Activated CD8-positive, alpha-beta memory T cell treated with anti-CD3 and anti-CD28 coated beads, Interleukin-2, amount 10 ng/mL, durations not matched to agents 7 days and 5 days (primary cell): Measurements from ENCODE around the gene SFMBT2. TPM values are rescaled to one million over a fixed set of nuclear protein-coding genes. Genes with fewer than 3 reads are reported as not detected.
"Not testable (repeated sequence)": the region's sequence is repeated elsewhere in the genome, so short reads cannot be mapped to it uniquely, and the experiment has no call there.

Source experiments
- ATAC-seq: fragments of 150-1000 bp; cut with Tn5 transposase; one replicate; pipeline ENCODE4 v1.10.0; 2021; ENCODE audit warnings: moderate library complexity
- CTCF ChIA-PET: fragments of 350-600 bp; sonication (Branson Sonifier 250); formaldehyde crosslinking; loops from one replicate; lab custom pipeline; 2021; ENCODE audit warnings: antibody characterized with exemption; lab: Charles Lee
- DNase-seq: peaks from one replicate; pipeline ENCODE4 v3.0.0-alpha.2; 2020
- H3K27ac Mint-ChIP-seq: one replicate; pipeline ENCODE4 v1.8.0; 2021; ENCODE audit warnings: mild to moderate bottlenecking, mixed read lengths
- H3K27me3 Mint-ChIP-seq: one replicate; pipeline ENCODE4 v1.8.0; 2021; ENCODE audit warnings: mixed read lengths
- H3K36me3 Mint-ChIP-seq: one replicate; pipeline ENCODE4 v1.8.0; 2021; ENCODE audit warnings: mild to moderate bottlenecking, mixed read lengths
- H3K4me1 Mint-ChIP-seq: one replicate; pipeline ENCODE4 v1.8.0; 2021; ENCODE audit warnings: mixed read lengths
- H3K4me3 Mint-ChIP-seq: one replicate; pipeline ENCODE4 v1.8.0; 2021; ENCODE audit warnings: mild to moderate bottlenecking, moderate library complexity, mixed read lengths
- H3K9me3 Mint-ChIP-seq: one replicate; pipeline ENCODE4 v1.8.0; 2022; ENCODE audit warnings: low read depth, mixed read lengths
- total RNA-seq, 2 experiments: library from RNA; stranded (reverse); gene quantifications; one replicate each; pipeline ENCODE4 v1.2.3, GENCODE V29; 2021

Gene SFMBT2
- total RNA-seq, 2 experiments from 2014 or later, result 49.5 to 69.0 TPM

- peaks cover 34% of the 10 kb centered on the region for H3K4me1 Mint-ChIP-seq
- peaks cover 2% of the 10 kb centered on the region for H3K9me3 Mint-ChIP-seq
- CTCF ChIA-PET, result interaction anchor here (1.3 to 1.4 kb wide), 2 partner anchors 268 to 406 kb away, joined by 3 to 5 read pairs; no protein-coding TSS in a partner anchor
- H3K27me3 Mint-ChIP-seq, result no peaks in the 10 kb centered on the region
- DNase-seq (no peak), ATAC-seq (no peak)
- H3K27ac Mint-ChIP-seq, result no peak overlapping the region
- no peak overlapping the region for H3K4me3 Mint-ChIP-seq
- H3K36me3 Mint-ChIP-seq, result peaks cover 72% of the 10 kb centered on the region
These were observed 222.3 kb downstream of the SFMBT2 start for GRCh38 chr10:7188456-7189050.

DNA sequence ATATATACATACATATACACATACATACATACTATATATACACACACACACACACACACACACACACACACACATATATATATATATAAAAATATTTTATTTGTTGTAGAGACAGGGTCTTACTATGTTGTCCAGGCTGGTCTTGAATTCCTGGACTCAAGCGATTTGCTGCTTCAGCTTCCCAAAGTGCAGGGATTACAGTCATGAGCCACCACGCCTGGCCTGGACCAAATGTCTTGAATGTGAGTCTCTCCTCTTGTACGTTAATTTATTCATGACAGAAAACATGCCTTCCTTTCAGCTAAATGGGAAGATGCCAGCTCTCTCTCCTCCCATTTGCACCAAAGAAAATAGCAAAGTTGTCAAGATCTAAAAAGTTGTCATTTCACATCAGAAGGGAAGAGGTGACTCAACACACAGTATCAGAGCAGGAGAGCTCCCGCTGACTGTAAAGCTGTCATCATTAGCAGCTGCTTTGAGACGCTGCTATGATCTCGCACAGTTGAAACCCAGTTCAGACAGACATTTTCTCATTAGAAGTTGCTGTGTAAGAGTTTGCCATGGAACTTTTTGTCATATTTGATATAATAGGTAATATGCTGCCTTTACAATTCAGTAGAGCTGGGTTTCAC lies 224.3 kb downstream of the SFMBT2 start:
- Mint-ChIP-seq H3K36me3 (peaks cover 79% of the 10 kb centered on the region), H3K27me3 (no peaks in the 10 kb centered on the region), H3K4me3 (no peak overlapping the region), H3K4me1 (peaks cover 16% of the 10 kb centered on the region), H3K9me3 (peaks cover 2% of the 10 kb centered on the region), H3K27ac (no peak overlapping the region)
- DNase-seq (no peak), ATAC-seq (no peak)
- CTCF ChIA-PET, result interaction anchor here (0.5 to 1.4 kb wide), 4 partner anchors 32 to 348 kb away, joined by 3 to 5 read pairs (median 3); no protein-coding TSS in a partner anchor

- no peak for DNase-seq
- CTCF ChIA-PET, result no interaction called here
These were observed 225.5 kb downstream of the SFMBT2 start for GRCh38 chr10:7185367-7185690.

DNA sequence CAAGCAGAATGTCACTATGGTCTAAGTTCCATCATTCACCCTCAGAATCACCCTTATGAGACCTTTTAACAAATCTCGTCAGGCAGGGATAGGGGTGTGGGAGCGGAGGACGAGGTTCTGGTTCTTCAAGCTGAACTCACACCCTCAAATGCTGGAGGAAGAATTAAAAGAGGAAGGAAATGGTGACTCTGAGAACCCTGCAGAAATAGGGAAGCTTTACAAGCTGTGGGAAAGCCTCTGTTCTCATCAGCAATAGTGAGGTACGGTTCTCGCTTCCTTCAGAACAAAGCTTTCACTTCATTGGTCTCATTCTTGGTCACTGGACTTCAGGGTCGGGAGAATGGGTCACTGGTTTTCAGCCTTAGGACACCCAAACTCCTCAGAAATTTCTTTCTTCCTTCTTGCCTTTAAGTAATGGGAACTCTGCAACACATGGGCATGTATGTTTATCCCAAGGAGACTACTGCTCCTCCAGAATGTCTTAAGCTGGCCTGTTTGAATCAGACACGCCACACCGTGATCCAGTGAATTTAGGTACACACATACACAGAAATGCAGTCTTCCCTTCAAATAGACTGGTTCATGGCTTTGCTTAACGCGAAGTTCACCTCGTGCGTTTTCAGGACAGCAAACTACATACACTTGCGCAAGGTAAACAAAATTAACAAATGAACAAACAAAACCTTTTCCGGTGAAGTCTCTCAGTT lies 226.0 kb downstream of the SFMBT2 start:
- H3K9me3 Mint-ChIP-seq, result peaks cover 2% of the 10 kb centered on the region
- no peaks in the 10 kb centered on the region for H3K27me3 Mint-ChIP-seq
- CTCF ChIA-PET, result no interaction called here
- H3K4me1 Mint-ChIP-seq, result peaks cover 16% of the 10 kb centered on the region
- no peak overlapping the region for H3K27ac Mint-ChIP-seq
- ATAC-seq, result no peak
- no peak for DNase-seq
- peaks cover 70% of the 10 kb centered on the region for H3K36me3 Mint-ChIP-seq
- H3K4me3 Mint-ChIP-seq, result no peak overlapping the region

More at GRCh38 chr10:7185367-7185690, 225.5 kb downstream of the SFMBT2 start:
- H3K9me3 Mint-ChIP-seq, result peaks cover 2% of the 10 kb centered on the region
- no peak overlapping the region for H3K4me3 Mint-ChIP-seq
- no peak overlapping the region for H3K27ac Mint-ChIP-seq
- H3K27me3 Mint-ChIP-seq, result no peaks in the 10 kb centered on the region
- peaks cover 16% of the 10 kb centered on the region for H3K4me1 Mint-ChIP-seq
- peaks cover 70% of the 10 kb centered on the region for H3K36me3 Mint-ChIP-seq
- ATAC-seq, result no peak

DNA sequence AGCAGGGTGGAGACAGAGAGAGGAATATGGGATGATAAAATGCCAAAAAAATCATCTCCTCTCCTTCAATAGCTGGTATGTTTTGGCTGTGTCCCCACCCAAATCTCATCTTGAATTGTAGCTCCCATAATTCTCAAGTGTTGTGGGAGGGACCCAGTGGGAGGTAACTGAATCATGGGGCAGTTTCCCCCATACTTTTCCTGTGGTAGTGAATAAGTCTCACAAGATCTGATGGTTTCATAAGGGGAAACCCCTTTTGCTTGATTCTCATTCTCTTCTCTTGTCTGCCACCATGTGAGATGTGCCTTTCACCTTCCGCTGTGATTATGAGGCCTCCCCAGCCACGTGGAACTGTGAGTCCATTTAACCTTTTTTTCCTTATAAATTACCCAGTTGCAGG lies 226.7 kb downstream of the SFMBT2 start:
- Mint-ChIP-seq H3K36me3 (peaks cover 69% of the 10 kb centered on the region), H3K4me1 (peaks cover 16% of the 10 kb centered on the region)
- CTCF ChIA-PET, H3K27me3 Mint-ChIP-seq, DNase-seq, ATAC-seq, H3K27ac Mint-ChIP-seq, H3K9me3 Mint-ChIP-seq, H3K4me3 Mint-ChIP-seq: not testable (repeated sequence)

GRCh38 chr10:7182327-7182726 lies 228.5 kb downstream of the SFMBT2 start:
- peaks cover 69% of the 10 kb centered on the region for H3K36me3 Mint-ChIP-seq
- H3K27ac Mint-ChIP-seq, result not testable (repeated sequence)
- CTCF ChIA-PET, result interaction anchor here (1.1 kb wide), 1 partner anchor 262 kb away, joined by 3 read pairs; no protein-coding TSS in a partner anchor

GRCh38 chr10:7181420-7181819 lies 229.4 kb downstream of the SFMBT2 start:
- DNase-seq (no peak), ATAC-seq (no peak)
- Mint-ChIP-seq H3K4me1 (peaks cover 16% of the 10 kb centered on the region), H3K9me3 (peaks cover 7% of the 10 kb centered on the region), H3K27me3 (no peaks in the 10 kb centered on the region), H3K36me3 (peaks cover 72% of the 10 kb centered on the region), H3K27ac (no peak overlapping the region), H3K4me3 (no peak overlapping the region)
- CTCF ChIA-PET, result interaction anchor here (1.1 kb wide), 1 partner anchor 261 kb away, joined by 3 read pairs; no protein-coding TSS in a partner anchor

More at GRCh38 chr10:7182327-7182726, 228.5 kb downstream of the SFMBT2 start:
- H3K4me1 Mint-ChIP-seq, result peaks cover 16% of the 10 kb centered on the region
- not testable (repeated sequence) for H3K4me3 Mint-ChIP-seq, DNase-seq, H3K9me3 Mint-ChIP-seq, ATAC-seq, H3K27me3 Mint-ChIP-seq

- peaks cover 74% of the 10 kb centered on the region for H3K36me3 Mint-ChIP-seq
- no peak for ATAC-seq
- CTCF ChIA-PET, result interaction anchor here (1.4 kb wide), 1 partner anchor 62 kb away, joined by 3 read pairs; no protein-coding TSS in a partner anchor
- peaks cover 3% of the 10 kb centered on the region for H3K4me1 Mint-ChIP-seq
- H3K27ac Mint-ChIP-seq, result no peak overlapping the region
- H3K27me3 Mint-ChIP-seq, result no peaks in the 10 kb centered on the region
- H3K9me3 Mint-ChIP-seq, result peaks cover 17% of the 10 kb centered on the region
- DNase-seq, result no peak
- no peak overlapping the region for H3K4me3 Mint-ChIP-seq
These were observed 231.3 kb downstream of the SFMBT2 start for GRCh38 chr10:7179536-7179935.

DNA sequence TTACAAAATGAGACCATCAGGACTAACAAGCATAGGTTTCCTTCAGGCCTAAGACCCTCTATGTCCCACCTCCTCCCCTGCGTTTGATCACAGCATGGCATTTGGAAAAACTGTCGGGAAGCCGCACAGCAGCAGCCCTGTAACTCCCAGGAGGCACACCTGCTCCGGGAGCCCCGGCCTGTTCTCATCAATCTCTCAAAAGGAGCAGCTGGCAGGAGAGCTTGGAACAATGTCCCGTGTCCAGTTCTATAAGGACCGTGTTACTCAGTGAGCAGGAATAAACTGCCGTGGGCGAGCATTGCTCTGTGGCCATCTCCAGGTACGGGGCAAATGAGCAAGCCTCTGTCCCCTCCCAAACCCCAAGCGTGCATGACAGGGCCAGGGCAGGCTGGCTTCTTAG lies 236.9 kb downstream of the SFMBT2 start:
- no peaks in the 10 kb centered on the region for H3K4me1 Mint-ChIP-seq
- DNase-seq (no peak), ATAC-seq (no peak)
- H3K9me3 Mint-ChIP-seq, result peaks cover 16% of the 10 kb centered on the region
- CTCF ChIA-PET, result no interaction called here
- peaks cover 67% of the 10 kb centered on the region for H3K36me3 Mint-ChIP-seq
- no peak overlapping the region for H3K27ac Mint-ChIP-seq
- no peak overlapping the region for H3K4me3 Mint-ChIP-seq
- H3K27me3 Mint-ChIP-seq, result no peaks in the 10 kb centered on the region

DNA sequence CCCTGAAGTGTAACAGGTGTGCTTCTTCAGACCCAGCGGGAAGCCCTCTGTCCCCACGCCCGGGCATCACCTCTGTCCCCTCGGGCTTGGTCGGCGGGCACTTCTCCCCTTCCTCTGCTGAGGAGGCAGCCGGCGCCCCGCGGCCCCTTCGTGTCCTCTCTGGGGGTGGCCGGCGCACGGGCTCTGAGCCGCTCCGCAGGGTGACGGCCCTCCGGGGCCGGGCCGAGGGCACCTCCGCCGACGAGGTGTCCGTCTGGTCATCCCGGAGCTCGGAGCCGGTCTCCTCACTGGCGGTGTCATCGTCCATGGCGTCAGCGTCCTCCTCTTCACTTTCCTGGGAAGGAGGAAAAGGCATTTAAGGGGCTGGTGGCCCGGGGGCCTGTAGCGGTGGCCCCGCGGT lies 239.0 kb downstream of the SFMBT2 start:
- DNase-seq (no peak), ATAC-seq (no peak)
- Mint-ChIP-seq H3K4me3 (no peak overlapping the region), H3K4me1 (no peaks in the 10 kb centered on the region), H3K9me3 (peaks cover 14% of the 10 kb centered on the region), H3K36me3 (peaks cover 62% of the 10 kb centered on the region), H3K27ac (no peak overlapping the region), H3K27me3 (no peaks in the 10 kb centered on the region)
- CTCF ChIA-PET, result no interaction called here

DNA sequence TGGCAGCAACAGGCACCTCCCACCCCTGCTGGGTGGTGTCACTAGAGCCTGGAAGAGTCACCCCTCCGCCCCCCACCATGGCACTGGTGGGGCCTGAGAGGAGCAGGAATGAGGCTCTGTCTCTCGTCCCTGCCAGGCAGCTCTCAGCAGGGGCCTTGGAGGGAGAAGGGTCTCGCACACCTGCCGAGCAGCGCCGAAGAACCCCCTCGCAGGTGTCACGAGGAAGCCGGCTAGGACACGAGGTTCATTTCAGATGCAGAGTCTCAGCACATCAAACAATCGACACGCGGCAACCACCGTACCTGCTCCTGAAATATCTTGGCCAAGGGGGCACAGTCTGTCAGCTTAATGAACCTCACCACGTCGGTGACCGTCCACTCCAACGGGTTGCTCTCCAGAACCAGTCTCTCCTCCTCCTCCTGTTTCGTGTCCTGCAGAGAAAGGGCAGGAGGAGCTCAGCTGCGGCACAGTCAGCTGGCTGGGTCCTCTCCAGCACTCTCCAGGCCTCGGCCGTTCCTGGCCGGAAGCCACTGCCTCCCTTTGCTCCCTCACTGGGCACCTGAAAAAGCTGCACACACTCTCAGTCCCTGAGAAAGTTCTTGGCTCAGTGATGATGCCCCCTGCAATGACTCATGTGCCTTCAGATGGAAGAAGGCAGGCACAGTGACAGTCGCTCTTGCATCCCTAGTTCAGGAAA lies 240.1 kb downstream of the SFMBT2 start:
- no peaks in the 10 kb centered on the region for H3K27me3 Mint-ChIP-seq
- peaks cover 8% of the 10 kb centered on the region for H3K9me3 Mint-ChIP-seq
- no peak overlapping the region for H3K27ac Mint-ChIP-seq
- DNase-seq (no peak), ATAC-seq (no peak)
- H3K4me1 Mint-ChIP-seq, result no peaks in the 10 kb centered on the region
- no peak overlapping the region for H3K4me3 Mint-ChIP-seq
- peaks cover 56% of the 10 kb centered on the region for H3K36me3 Mint-ChIP-seq
- CTCF ChIA-PET, result no interaction called here

DNA sequence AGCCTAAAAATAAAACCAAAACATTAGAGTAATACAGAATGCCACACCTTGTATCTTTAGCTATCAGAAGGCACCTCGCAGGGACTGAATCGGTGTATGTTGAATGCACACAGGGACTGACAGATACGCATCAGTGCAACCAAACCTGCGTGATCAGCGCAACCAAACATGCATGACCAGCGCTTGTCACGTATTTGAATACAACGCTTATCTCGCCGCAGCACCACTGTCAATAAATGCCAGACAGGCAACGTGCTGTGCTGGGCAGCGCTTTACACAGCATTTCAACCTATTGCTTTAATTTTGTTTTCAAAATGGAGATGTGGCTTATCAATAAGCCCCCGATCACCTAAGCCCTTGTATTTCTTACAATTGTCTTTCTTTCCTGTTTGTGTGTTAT lies 242.4 kb downstream of the SFMBT2 start:
- CTCF ChIA-PET, result interaction anchor here (1.2 to 1.9 kb wide), 2 partner anchors 248 to 250 kb away, joined by 4 read pairs; no protein-coding TSS in a partner anchor
- Mint-ChIP-seq H3K4me1 (no peaks in the 10 kb centered on the region), H3K27me3 (no peaks in the 10 kb centered on the region), H3K9me3 (no peaks in the 10 kb centered on the region), H3K4me3 (no peak overlapping the region), H3K36me3 (peaks cover 38% of the 10 kb centered on the region), H3K27ac (no peak overlapping the region)
- ATAC-seq (no peak), DNase-seq (no peak)

- CTCF ChIA-PET, result no interaction called here
- H3K4me1 Mint-ChIP-seq, result no peaks in the 10 kb centered on the region
- DNase-seq (no peak), ATAC-seq (no peak)
- no peaks in the 10 kb centered on the region for H3K9me3 Mint-ChIP-seq
- H3K27me3 Mint-ChIP-seq, result no peaks in the 10 kb centered on the region
- H3K27ac Mint-ChIP-seq, result no peak overlapping the region
- no peak overlapping the region for H3K4me3 Mint-ChIP-seq
- H3K36me3 Mint-ChIP-seq, result peaks cover 48% of the 10 kb centered on the region
These were observed 245.2 kb downstream of the SFMBT2 start for GRCh38 chr10:7165500-7166177.
